NCI-H2196 treated with DMSO at 0.1 percent for 48 hours (cell line): Measurements from ENCODE around the gene STRBP.
"Not testable (repeated sequence)": the region's sequence is repeated elsewhere in the genome, so short reads cannot be mapped to it uniquely, and the experiment has no call there.

Experiments
- DNase-seq: peaks from one replicate; lab custom pipeline; 2025; ENCODE audit not compliant: unreplicated experiment; lab: John Stamatoyannopoulos, UW

Gene STRBP

GRCh38 chr9:123283455-123283854, 15.1 kb upstream of the STRBP start:
- DNase-seq = no peak

GRCh38 chr9:123283048-123283408, 14.6 kb upstream of the STRBP start:
- no peak for DNase-seq

- DNase-seq = peak; percentile 15
These were observed 14.1 kb upstream of the STRBP start for GRCh38 chr9:123282362-123283047.

DNA sequence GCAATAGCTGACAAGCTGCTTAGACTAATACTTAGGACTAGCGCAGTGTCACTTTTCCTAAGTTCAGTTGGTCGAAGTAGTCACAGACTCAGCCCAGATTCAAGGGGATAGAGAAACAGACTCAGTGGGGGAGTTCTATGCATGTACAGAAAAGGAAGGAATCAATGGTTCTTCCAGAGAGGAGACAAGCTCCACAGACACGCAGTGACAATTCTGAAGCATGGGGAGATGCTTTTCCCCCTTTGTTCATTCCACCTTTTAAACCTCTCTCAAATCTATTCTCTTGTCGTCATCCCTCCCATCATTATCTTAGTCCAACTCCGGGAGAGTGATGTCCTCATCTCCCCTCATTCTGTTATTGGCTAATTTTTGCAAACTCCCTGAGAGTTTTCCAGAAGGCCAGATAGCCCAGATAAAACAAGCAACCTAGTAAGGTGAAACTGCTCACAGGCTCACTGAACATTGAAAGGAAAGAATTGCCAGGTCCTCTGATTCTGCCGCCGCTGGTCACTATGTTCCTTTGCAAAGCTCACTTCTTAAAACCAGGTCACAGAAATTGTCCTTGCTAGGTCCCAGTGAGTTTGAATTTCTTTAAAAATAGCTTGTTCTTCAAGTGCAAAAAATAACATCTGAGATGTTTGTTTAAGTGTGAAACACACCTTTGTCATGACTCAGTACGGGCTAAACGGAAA, 13.4 kb upstream of the STRBP start:
- no peak for DNase-seq

- not testable (repeated sequence) for DNase-seq
These were observed 10.6 kb upstream of the STRBP start for GRCh38 chr9:123278879-123279493.

- no peak for DNase-seq
These were observed 10.0 kb upstream of the STRBP start for GRCh38 chr9:123278361-123278760.

GRCh38 chr9:123276551-123276950, 8.2 kb upstream of the STRBP start:
- DNase-seq = no peak

- not testable (repeated sequence) for DNase-seq
These were observed 2.7 kb upstream of the STRBP start for GRCh38 chr9:123271133-123271532.

DNA sequence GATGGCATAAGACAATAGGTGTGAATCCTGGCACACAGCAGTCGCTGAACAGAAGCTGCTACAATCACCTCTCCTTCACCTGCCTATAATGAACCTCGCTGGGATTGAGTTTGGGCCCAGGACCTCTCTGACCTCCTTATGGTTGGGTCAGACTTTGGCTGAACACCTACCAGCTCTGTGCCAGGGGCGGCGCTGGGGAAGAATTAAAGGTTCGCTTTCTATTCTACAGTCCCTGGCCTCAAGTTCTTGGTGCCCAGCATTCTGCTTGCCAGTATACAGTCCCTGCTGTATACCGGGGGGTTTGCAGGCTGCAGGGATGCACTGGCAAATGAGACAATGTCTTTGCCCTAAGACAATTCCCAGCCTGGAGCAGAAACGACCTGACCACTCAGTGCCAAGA, 895 bp upstream of the STRBP start:
- DNase-seq = no peak

DNA sequence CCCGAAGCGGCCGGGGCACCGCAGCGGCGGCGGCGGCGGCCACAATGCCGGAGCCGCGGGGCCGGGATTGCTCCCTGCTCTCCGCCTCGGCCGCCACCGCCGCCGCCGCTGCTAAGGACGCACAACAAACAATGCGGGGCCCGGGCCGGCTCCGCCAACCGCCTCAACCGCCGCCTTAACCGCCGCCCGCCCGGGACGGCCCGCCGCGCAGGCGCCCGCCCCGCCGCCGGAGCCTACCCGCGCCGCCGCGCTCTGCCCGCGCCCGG, 254 bp downstream of the STRBP start:
- no peak for DNase-seq

- DNase-seq = no peak
These were observed 746 bp downstream of the STRBP start for GRCh38 chr9:123267481-123268198.

GRCh38 chr9:123266655-123267399, 1.6 kb downstream of the STRBP start:
- no peak for DNase-seq

DNA sequence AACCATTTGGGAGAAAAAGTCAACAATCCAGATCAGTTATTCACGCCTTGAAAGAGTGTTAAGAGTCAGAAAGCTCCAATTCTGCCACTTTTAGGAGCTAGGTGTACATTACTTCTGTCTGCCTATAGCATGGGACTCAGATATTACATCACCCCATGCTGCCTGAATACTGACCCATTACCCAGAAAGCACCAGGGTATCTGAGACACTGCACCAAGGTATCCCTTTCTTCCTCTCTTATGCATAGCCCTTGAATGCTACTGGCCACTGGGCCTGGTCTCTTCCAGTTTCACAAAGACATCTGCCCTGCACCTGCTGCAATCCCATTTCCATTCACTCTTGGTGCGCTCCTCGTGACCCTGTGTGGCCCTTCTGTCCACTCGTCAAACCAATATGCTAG, 2.6 kb downstream of the STRBP start:
- DNase-seq = no peak

- DNase-seq = no peak
These were observed 5.2 kb downstream of the STRBP start for GRCh38 chr9:123263227-123263626.

GRCh38 chr9:123262338-123262737, 6.0 kb downstream of the STRBP start:
- DNase-seq = no peak

DNA sequence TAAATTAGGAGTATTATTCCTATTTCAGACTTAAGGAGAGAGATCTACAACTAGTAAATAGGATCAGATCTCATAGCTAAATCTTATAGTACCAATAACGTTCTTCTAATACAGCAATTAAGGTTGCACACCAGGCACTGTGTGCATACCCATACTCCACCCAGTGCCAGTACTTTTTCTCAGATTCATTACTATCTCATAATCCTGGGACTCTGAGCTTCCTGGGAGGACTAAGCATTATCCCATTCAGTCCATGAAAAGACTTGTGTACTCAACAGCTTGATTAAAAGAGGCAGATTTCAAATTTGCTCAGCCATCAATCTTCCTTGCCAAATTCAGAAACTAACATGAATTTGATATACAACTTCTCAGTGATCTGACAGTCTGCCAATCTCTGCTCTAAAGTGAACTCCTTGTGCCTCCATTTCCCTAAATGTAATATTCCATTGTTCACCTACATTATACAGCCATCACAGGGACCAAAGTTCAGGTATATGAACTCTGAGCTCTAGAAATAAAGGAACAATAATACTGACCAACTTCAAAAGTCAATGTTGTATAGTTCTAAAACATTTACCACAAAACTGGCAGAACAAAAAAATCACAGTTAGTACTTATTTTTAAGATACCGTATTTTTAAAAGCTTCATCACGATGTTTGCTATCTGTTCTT, 7.2 kb downstream of the STRBP start:
- no peak for DNase-seq

DNA sequence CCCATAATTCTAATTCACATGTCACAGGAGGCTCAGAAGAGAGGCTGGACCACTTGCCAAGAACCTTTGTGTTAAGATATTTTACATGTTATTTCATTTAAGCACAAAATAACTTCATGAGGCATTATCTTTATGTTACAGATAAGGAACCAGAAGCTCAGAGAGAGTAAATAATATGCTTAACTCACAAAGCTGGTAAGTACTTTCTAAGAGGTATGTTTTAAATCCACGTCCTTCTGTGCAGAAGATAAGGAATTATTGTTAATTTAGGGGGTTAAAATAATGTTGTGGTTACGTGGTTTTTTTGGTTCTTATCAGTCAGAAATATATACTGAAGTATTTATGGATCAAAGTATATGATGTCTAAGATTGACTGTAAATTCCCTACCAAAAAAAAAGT, 8.0 kb downstream of the STRBP start:
- DNase-seq = no peak

GRCh38 chr9:123257276-123257675, 11.1 kb downstream of the STRBP start:
- no peak for DNase-seq

DNA sequence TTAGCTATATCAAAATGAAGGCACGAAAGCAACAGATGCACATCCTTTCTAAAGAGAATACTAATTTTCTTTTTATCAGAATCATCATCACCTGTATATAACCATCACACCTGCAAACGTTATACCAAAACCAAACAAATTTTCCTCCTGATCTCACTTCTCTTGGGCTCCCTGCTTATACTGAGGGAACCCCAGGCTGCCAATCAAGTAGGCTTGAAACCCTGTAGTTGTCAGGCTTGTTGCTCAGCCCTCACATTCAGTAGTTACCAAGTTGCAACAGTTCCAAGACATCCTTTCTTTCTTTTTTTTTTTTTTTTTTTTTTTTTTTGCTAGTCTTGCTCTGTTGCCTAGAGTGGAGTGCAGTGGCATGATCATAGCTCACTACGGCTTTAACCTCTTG, 12.7 kb downstream of the STRBP start:
- no peak for DNase-seq

DNA sequence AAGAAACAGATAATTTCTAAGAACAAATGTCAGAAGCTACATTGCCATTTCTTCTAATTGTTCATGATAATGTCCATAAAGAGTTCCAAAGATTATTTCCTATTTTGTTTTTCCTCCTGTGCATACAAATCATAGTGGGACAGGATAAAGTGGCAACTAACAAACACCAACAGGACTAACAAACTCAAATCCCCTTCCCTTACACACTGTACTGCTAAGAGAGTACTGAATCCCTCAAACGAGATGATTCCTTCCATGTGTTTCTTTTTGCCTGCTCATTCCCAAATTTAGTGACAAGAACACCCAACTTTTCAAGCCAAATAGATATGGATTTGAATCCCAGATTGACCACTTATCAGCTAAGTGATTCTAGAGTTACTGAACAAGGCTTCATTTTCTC, 15.2 kb downstream of the STRBP start:
- no peak for DNase-seq

DNA sequence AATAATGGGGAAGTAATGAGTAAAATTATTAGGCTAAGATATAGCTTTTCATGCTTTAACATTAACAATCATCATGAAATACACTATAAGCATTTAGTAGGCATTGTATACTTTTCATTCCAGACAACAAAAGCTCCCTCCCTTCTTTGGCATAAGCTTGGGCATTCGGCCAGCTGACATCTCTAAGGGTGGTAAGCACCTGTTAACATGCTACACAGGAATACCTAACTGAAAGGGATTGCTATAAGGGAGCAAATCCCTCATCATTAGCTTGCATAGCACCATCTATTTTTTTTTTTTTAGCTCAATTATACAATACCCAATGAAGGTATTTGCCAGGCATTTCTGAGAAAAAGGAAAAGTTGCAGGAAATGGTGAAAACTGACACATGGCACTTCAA, 16.6 kb downstream of the STRBP start:
- DNase-seq = peak; percentile 26
